HG02678 (cell line): Measurements from ENCODE around the gene DLST.

ENCODE experiments used
- ATAC-seq: cut with Tn5 transposase; IDR thresholded peaks from one replicate; pipeline ENCODE4 v1.9.1; 2021; ENCODE audit warnings: mild to moderate bottlenecking, moderate library complexity; ENCODE audit not compliant: unreplicated experiment

The DLST gene

GRCh38 chr14:74936151-74936550, 54.4 kb downstream of the DLST start:
- ATAC-seq, result no peak

- no peak for ATAC-seq
These were observed 55.0 kb downstream of the DLST start for GRCh38 chr14:74936731-74937130.

- ATAC-seq, result no peak
These were observed 55.5 kb downstream of the DLST start for GRCh38 chr14:74937171-74937570.

DNA sequence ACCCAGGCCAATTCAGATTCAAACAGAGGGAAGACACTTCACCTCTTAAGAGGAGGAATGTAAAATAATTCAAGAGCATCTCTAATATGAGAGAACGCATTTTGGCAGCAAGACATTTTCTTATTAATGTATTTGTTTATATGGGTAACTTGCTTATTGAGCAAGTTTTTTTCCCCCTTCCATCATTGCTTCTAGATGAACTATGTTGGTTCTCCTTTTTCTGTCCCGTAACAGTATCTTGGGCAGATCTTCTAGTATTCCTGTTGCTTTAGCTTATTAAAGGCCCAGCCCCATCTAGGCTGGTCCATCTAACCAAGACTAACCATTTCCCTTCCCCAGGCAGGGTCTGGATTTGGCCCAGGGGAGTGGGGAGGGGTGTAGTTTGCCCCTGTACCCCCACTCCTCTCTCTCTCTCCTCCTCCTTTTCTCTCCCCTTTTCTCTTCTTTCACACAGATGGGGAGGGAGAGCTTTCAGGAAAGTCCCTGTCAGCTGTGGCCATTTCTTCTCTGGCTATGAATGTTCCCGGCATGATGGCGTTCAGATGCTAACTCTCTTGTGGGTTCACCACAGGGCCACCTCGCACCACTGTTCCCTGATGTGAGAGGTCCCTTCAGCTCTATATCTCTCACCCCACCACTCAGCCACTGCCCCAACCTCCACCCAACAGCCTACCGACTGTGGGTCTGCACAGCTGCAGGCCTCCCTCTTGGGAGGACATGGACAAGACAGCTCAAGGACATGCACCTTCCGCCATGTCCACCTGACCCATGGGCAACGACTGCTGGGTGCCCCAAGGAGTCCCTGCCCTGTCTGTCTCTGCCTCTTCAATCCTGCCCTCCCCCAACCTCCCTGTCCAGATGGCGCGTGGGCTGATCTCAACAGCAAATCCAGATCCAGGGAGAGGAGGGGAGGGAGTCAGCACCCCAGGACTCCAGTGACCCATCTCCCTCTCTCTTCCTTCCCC, 57.1 kb downstream of the DLST start:
- no peak for ATAC-seq

DNA sequence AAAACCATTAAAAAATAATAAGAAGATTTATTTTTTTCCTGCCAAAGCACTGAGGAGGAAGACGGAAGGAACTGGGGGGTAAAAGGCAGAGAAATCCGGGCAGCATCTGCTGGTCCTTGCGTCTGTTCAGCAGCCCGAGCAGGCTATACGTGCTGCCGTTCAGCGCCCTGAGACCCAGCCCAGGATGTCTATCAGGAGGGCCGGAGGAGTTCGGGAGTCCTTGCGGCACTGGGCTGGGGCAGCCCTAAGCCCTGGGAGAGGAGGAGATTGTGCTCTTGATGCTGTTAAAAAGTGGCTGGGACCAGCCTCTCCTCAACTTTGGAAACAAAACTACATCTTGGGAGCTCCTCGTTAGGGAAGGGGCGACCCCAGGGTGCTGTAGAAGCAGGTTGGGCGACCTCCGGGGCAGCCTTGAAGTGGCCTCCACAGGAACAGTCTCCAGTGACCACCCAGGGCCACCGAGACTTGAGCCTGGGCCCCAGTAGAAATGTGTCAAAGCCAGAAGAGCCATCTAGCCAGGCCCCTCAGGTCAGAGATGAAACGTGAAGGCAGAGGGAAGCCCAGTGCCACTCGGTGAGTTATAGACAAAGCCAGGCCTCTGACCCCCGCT, 59.3 kb downstream of the DLST start:
- no peak for ATAC-seq

DNA sequence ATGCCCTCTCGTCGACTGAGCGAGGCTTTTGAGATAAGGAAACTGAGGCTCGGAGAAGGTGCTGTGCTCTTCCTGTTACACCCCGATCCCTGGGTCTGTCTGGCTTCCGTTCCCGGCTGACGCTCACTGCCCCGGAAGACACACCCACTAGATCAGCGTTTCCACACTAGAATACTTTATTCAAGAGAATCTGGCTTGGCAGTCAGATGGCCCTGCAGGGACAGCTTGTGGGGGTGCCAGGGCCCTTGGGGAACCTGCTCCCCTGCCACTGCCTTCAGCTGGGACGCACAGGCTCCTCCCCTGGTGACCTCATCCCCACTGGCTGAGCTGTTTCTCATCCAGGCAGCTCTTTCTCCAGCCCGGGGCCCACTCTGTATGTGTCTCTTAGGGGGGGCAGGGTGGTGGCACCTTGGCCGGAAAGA, 60.0 kb downstream of the DLST start:
- peak; percentile 37 for ATAC-seq

DNA sequence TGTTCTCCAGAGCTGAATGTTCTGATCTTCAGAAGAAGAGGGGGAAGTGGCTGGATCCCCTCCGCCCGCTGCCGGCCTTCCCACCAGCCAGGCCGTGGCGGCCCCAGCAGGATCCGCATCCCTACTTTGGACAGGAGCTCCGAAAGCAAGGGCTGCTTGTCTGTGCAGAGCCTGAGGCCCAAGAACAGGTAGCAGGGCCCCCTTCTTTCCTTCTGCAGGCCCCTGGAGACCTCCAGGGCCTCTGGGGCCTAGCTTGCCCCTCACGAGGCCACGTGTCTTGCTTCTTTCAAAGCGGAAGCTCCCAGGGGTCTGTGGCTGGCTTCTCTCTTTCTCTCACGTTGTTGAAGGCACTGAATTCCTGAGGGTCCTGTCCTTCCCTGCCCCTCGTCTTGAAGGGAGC, 60.5 kb downstream of the DLST start:
- ATAC-seq, result peak; percentile 15

DNA sequence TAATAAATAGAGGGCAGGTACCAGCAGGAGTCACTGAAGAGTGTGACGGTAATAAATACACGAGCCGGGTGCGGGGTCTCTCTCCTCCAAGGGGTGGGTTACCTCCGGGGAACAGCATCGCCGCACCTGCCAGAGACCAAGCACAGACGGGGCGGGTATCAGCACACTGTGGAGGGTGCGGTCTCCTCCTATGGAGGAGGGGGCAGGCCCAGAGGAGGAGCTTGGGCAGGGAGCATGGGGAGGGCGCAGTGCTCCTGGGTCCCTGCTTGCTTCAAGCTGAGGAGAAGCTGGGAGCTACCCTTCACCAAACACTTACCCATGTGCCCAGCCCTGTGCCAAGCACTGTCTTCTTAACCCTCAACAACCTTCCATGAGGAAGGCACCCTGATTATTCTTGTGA, 60.9 kb downstream of the DLST start:
- no peak for ATAC-seq

GRCh38 chr14:74945261-74945851, 63.6 kb downstream of the DLST start:
- no peak for ATAC-seq

DNA sequence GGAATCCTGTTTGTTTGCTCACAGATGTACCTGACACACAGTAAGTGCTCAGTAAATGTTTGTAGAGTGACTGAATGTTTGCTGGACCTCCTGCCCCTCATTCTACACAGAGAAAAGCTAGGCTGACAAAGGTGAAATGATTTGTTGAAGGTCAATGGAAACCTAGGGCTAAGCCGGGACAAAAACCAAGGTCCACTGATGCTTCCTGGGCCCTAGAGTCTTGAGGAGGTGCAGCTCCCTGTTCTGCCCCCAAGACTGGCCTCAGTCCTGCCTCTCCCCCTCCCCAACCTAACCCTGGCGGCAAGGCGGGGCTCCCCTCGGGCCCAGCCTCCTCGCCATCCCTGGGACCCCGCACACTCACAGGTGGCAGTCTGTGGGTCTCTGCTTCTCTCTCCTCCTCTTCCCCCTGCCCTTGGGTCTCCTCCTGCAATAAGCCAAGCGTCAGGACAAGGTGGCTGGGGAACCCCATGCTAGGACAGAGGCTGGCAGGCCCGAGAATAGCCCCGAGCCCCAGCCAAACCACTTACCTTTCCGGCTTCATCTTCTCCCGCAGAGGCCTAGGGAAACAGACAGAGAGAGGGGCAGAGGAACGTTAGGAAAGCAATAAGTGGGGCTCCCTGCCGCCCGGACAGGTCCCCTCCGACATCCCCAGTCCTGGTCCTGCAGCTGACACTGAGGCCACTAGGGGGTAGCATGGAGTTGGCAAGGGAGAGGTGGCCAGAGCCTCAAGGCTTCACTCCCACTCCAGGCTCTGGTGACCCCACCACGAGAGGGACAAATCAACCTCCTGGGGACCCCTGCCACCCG, 64.3 kb downstream of the DLST start:
- ATAC-seq, result peak; percentile 55

DNA sequence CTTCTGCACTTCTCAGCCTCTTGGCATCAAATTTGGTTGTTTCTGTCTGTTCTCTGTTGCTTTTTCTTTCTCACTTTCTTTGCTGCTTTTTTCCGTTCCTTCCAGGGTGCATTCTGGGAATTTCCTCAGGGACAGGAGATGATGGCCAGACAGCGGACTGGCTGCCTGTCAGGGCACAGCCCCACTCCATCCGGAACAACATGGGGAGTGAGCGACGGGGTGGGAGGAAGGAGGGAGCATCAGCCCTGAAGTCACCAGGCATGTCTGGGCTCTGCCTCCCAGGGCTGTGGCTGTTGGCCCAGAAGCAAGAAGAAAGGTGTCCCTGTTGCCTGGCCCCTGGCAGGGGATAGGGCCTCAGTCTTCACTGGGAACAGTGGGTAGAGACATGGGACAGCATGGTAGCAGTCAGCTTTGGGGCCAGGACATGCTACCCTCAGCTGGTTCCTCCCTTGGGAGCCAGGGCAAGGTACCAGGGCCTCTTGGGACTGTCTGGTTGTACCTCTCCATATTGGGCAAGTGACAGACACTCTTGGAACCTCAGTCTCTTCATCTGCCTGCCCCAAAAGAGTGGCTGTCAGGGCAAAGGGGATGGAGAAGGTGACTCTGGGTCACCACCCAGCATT, 65.1 kb downstream of the DLST start:
- no peak for ATAC-seq

GRCh38 chr14:74947353-74948227, 65.9 kb downstream of the DLST start:
- no peak for ATAC-seq

DNA sequence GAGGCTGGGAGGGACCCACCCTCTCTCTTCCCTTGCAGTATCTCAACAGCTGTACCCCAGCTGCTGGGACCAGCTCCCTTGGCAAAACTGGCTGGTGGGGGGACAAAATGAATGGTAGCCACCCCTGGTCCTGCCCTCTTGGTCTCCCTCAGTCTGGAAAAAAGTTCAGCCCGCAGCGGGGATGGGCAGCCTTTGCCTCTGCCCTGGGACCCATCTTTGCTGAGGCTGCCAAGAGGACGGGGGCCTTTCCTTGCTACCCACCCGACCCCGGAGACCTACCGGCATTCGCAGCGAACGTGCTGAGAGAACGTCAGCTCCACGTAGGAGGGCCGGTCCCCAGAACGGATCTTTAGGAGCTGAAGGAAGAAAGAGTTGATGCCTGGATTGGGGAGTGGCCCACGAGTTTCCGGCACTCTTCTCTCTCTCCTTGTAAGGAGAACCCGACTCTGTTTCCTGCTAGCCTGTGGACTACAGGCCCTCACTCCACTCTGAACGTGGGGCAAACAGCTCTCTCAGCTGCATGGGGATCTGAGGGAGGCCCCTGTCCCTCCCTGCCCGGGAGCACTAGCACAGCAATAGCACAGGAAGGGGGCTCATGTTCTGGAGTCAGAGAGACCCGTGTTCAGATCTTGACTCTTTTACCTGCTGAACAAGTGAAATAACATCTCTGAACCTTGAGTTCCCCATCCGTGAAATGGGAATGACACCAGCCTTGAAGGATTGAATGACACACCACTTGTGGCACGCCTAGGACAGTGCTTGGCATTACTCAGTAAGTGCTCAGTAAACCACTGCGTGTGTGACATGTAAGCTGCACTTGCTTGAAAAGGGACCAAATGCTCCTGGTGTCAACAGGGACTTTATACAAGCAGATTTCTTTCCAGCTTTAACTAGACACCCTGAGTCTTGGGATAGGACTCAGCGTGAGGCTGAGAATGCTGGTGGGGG, 66.8 kb downstream of the DLST start:
- ATAC-seq, result no peak

DNA sequence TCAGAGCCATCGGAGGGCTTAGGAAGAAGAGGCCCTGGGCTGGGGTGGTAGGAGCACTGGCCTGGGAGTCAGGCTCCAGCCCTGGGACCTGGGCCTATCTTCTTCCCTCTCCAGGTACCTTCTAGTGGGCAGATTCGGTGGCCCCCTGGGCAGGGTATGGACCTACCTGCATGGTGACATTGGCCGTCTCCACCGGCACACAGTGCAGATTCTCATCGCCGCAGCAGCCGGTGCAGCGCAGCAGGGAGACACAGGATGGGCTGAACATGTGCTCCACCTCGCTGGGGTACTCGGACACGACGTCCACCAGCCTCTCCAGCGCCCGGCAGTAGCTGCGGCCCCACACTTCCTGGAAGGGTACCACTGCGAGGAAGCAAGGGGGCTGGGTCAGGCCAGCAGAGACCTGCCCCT, 67.5 kb downstream of the DLST start:
- ATAC-seq, result no peak

DNA sequence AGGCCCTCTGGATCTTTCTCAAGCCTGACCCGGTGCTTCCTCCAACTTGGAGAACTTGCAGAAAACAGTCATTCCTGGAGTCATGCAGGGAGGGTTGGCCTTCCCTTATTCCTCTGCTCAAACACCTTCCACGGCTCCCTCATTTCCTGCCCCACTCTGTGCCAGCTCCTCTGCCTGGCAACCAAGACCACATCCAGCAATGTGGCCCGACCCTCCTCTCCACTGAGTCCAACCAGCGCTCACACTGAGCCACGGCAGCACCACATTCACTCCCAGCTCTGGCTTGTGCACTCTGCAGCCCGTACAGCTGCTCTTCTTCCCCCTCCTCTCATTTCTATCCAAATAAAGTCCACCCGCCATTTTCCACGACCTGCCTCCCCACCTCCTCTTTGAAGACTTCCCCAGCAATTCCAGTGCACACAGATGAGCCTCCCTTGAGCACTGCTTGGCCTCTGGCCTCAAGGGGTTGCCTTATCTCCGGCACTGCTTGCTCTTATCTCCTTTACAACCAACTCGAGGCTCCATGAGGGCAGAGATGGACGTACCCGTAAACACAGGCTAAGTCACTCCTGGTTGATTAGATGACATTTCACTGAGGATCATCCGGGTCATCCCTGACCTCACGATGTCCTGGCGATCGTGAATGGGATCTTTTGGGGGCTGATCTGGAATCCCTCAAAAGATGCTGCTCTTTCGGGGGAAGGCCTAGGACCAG, 68.3 kb downstream of the DLST start:
- no peak for ATAC-seq

DNA sequence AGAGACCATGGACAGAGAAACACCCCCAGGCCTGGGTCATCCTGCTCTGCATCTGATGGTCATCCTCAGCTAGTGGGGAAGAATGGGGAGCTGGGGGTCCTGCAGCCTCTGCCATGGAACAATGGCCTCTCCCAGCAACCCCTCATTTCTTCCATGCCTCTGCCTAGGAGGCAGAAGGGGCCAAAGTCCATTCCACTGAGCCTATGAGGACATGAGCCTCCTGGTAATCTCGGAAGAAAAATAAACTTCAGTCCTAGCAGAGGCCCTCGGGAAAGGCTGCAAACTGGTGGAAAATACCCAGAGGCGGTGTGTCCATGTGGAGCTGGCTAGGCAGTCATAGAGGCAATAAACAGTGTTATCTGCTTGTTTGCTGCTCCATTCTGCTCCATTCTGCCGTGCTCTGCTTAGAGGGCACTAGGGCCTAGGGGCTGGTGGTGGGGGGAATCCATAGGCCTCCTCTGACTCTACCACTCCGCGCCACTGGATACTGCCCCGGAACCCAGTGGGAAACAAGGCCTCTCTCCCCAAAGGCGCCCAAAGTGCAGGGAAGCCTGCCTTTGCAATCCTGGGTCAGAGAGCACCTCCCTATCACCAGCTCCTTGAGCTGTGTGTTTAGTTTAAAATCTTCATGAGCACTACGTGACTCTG, 69.2 kb downstream of the DLST start:
- no peak for ATAC-seq

DNA sequence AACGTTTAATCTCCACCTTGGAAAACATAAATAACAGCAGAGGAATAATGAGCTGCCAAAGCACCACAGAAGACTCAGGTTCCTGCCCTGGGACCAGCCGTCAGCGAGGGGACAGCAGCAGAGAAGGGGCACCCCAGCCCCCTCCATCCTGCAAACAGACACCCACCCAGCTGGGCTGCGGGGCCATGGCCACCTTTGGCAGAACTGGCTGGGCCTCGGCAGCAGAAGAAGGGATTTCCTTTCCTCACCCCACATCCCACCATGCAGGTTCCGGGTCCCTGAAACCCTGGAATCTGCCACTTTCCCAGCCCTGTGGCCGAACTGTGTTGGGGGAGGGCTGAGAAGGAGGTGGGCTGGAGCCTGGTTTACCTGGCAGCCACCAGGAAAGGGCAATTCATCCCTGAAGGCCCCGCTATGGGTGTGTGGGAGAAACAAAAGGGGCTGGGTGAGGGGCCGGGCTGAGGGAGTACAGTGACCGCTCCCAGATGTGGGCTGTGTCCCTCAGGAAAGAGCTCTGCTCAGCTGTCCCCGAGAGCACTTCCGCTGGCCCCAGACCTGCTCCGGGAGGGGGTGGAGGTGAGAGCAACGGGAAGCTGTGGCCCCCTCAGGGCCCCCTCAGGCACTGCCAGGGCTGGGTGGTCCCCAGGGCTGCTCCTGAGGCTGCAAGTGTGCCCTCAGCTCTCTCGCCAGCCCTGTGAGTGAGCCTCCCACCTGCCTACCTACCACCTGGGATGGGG, 69.9 kb downstream of the DLST start:
- no peak for ATAC-seq
